Tibial nerve (tissue), 4 donors: Measurements from ENCODE around the gene SIPA1L3. TPM values are rescaled to one million over a fixed set of nuclear protein-coding genes. Genes with fewer than 3 reads are reported as not detected.
A peak's percentile ranks its signal among the peaks of the same experiment; 100 is the strongest.
"Not testable (repeated sequence)": the region's sequence is repeated elsewhere in the genome, so short reads cannot be mapped to it uniquely, and the experiment has no call there.

Experiments used
- DNase-seq, 2 donors: peaks; one replicate each; pipeline ENCODE4 v3.0.0-alpha.2; 2019; ENCODE audit warnings: low spot score in 2 of 2
- H3K27ac ChIP-seq, 4 donors: fragments of 200-600 bp; sonication (generic) in 3 of 4; one replicate each; pipeline ENCODE4 v1.5.1; 2017 to 2019; ENCODE audit warnings: mild to moderate bottlenecking in 1 of 4
- H3K27me3 ChIP-seq, 2 donors: fragments of 200-600 bp; sonication (generic) in 1 of 2; one replicate each; pipeline versions ENCODE4 v1.5.1 to v1.6.0; 2017 to 2019
- H3K36me3 ChIP-seq, 3 donors: fragments of 200-600 bp; sonication (generic); one replicate each; pipeline ENCODE4 v1.5.1; 2018 to 2019
- H3K4me1 ChIP-seq, 4 donors: fragments of 200-600 bp; sonication (generic) in 3 of 4; one replicate each; pipeline ENCODE4 v1.5.1; 2017 to 2019
- H3K4me3 ChIP-seq, 4 donors: fragments of 200-600 bp; sonication (generic) in 3 of 4; one replicate each; pipeline ENCODE4 v1.5.1; 2017 to 2019; ENCODE audit warnings: mild to moderate bottlenecking in 1 of 4, moderate library complexity in 1 of 4
- H3K9me3 ChIP-seq, 4 donors: fragments of 200-600 bp; sonication (generic) in 3 of 4; one replicate each; pipeline ENCODE4 v1.5.1; 2017 to 2019
- CTCF ChIP-seq, 5 experiments: fragments of 200-600 bp in 3 of 5; fragments of 450-650 bp in 2 of 5; sonication (generic) in 3 of 5; IDR thresholded peaks; one replicate each; pipeline ENCODE4 v1.5.1; 2016 to 2019; ENCODE audit warnings: antibody characterized with exemption in 5 of 5, mild to moderate bottlenecking in 3 of 5, moderate library complexity in 2 of 5
- EP300 ChIP-seq, 2 donors: sonication (generic); formaldehyde crosslinking; IDR thresholded peaks; one replicate each; pipeline ENCODE4 v1.6.1; 2017; ENCODE audit warnings: antibody characterized with exemption in 2 of 2, mild to moderate bottlenecking in 1 of 2
- POLR2A ChIP-seq, 2 donors: fragments of 450-650 bp; IDR thresholded peaks; one replicate each; pipeline ENCODE4 v1.6.1; 2017; ENCODE audit warnings: antibody characterized with exemption in 2 of 2, mild to moderate bottlenecking in 2 of 2, moderate library complexity in 2 of 2
- WGBS, 2 donors: methylation state at CpG; one replicate each; pipeline ENCODE4 v1.1.5; 2018; 5-methylcytosine and 5-hydroxymethylcytosine counted together
- total RNA-seq, 4 donors: library from RNA; depleted of rRNA; stranded (reverse); fragments of >200 nt; gene quantifications; one replicate each; pipeline ENCODE4 v1.1.0, GENCODE V29; 2016

Gene SIPA1L3
- 10 to 100 TPM in 3 of 4 donors, 1 to 10 TPM in 1; 8.3 to 43.9 (median 17.0) TPM for total RNA-seq

GRCh38 chr19:37906869-37907734, at the start of gene SIPA1L3:
Gene SIPA1L3, plus strand, starts transcription at chr19:37907208. Its CDS starts 174,358 bp downstream, at chr19:38081566.
- WGBS, 2 donors, result 0% methylated on average over 79 to 85 of the region's 95 CpGs
- H3K27ac ChIP-seq, result peak within 1 kb of the TSS in 3 of 4 donors; percentile 50 to 80 (median 76)
- H3K4me3 ChIP-seq, result peak within 1 kb of the TSS; percentile 69 to 89 (median 83)

GRCh38 chr19:37864501-37864900, 42.5 kb upstream of the SIPA1L3 start:
- WGBS, 2 donors, result 85 to 88% methylated on average over 3 of the region's 3 CpGs
- DNase-seq, result no peak
- Histone ChIP-seq H3K9me3 (no peaks in the 10 kb centered on the region), H3K27ac (no peak overlapping the region), H3K4me1 (no peaks in the 10 kb centered on the region), H3K4me3 (no peak overlapping the region), H3K27me3 (no peaks in the 10 kb centered on the region), H3K36me3 (no peaks in the 10 kb centered on the region)
- TF ChIP-seq POLR2A (IDR thresholded peaks at IDR 0.05) (no peak), EP300 (IDR thresholded peaks at IDR 0.05) (no peak), CTCF (IDR thresholded peaks at IDR 0.05) (no peak)

More at GRCh38 chr19:37906869-37907734, at the start of gene SIPA1L3:
- TF ChIP-seq POLR2A (IDR thresholded peaks at IDR 0.05), result peak in 1 of 2 donors; percentile 56
- TF ChIP-seq EP300 (IDR thresholded peaks at IDR 0.05), result peak; percentile 87 to 89
- peak in 1 of 5 experiments; percentile 46 for TF ChIP-seq CTCF (IDR thresholded peaks at IDR 0.05)
- H3K36me3 ChIP-seq, result no peaks in the 10 kb centered on the region
- H3K27me3 ChIP-seq, result no peaks in the 10 kb centered on the region
- peaks cover 0 to 21% (median 13%) of the 10 kb centered on the region in 4 donors for H3K4me1 ChIP-seq
- H3K9me3 ChIP-seq, result no peaks in the 10 kb centered on the region
- DNase-seq, result peak; percentile 84 to 89

GRCh38 chr19:37865930-37866329, 41.1 kb upstream of the SIPA1L3 start:
- not testable (repeated sequence) for DNase-seq, H3K4me1 ChIP-seq, H3K36me3 ChIP-seq, H3K27me3 ChIP-seq, H3K9me3 ChIP-seq, H3K4me3 ChIP-seq, H3K27ac ChIP-seq
- 83 to 84% methylated on average over 8 of the region's 9 CpGs for WGBS, 2 donors

- WGBS, 2 donors, result 49 to 59% methylated on average over 2 of the region's 2 CpGs
- no peak overlapping the region for H3K4me3 ChIP-seq
- peaks cover 0 to 6% (median 0%) of the 10 kb centered on the region in 4 donors for H3K9me3 ChIP-seq
- no peak for DNase-seq
- no peaks in the 10 kb centered on the region for H3K36me3 ChIP-seq
- H3K27me3 ChIP-seq, result no peaks in the 10 kb centered on the region
- no peak for TF ChIP-seq EP300 (IDR thresholded peaks at IDR 0.05)
- H3K4me1 ChIP-seq, result no peaks in the 10 kb centered on the region
- H3K27ac ChIP-seq, result no peak overlapping the region
Measured at GRCh38 chr19:37867831-37868230, 39.2 kb upstream of the SIPA1L3 start.

- WGBS, 2 donors, result 51 to 62% methylated on average over 4 of the region's 4 CpGs
- DNase-seq, result no peak
- Histone ChIP-seq H3K4me3 (no peak overlapping the region), H3K27me3 (no peaks in the 10 kb centered on the region), H3K36me3 (no peaks in the 10 kb centered on the region), H3K27ac (no peak overlapping the region), H3K4me1 (no peaks in the 10 kb centered on the region), H3K9me3 (peaks cover 0 to 8% (median 0%) of the 10 kb centered on the region in 4 donors)
- no peak for TF ChIP-seq POLR2A (IDR thresholded peaks at IDR 0.05)
- TF ChIP-seq EP300 (IDR thresholded peaks at IDR 0.05), result no peak
- TF ChIP-seq CTCF (IDR thresholded peaks at IDR 0.05), result no peak
Measured at GRCh38 chr19:37869766-37870340, 37.2 kb upstream of the SIPA1L3 start.

- H3K27ac ChIP-seq, result no peak overlapping the region
- WGBS, 2 donors, result 85 to 88% methylated on average over 5 of the region's 5 CpGs
- H3K9me3 ChIP-seq, result peaks cover 0 to 8% (median 0%) of the 10 kb centered on the region in 4 donors
- TF ChIP-seq EP300 (IDR thresholded peaks at IDR 0.05), result no peak
- no peak for TF ChIP-seq CTCF (IDR thresholded peaks at IDR 0.05)
- no peak for TF ChIP-seq POLR2A (IDR thresholded peaks at IDR 0.05)
- H3K27me3 ChIP-seq, result no peaks in the 10 kb centered on the region
- no peak for DNase-seq
- no peak overlapping the region for H3K4me3 ChIP-seq
- H3K36me3 ChIP-seq, result no peaks in the 10 kb centered on the region
- no peaks in the 10 kb centered on the region for H3K4me1 ChIP-seq
Measured at GRCh38 chr19:37872383-37872782, 34.6 kb upstream of the SIPA1L3 start.
